NCI-H748 treated with DMSO at 0.1 percent for 48 hours (cell line): ENCODE results near the gene LYVE1.
"Not testable (repeated sequence)": the region's sequence is repeated elsewhere in the genome, so short reads cannot be mapped to it uniquely, and the experiment has no call there.

Source experiments
- DNase-seq: peaks from one replicate; lab custom pipeline; 2025; lab: John Stamatoyannopoulos, UW

LYVE1 gene, protein sequence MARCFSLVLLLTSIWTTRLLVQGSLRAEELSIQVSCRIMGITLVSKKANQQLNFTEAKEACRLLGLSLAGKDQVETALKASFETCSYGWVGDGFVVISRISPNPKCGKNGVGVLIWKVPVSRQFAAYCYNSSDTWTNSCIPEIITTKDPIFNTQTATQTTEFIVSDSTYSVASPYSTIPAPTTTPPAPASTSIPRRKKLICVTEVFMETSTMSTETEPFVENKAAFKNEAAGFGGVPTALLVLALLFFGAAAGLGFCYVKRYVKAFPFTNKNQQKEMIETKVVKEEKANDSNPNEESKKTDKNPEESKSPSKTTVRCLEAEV

GRCh38 chr11:10568486-10568941 is at the start of gene LYVE1:
TSS of gene LYVE1 (minus strand) at chr11:10568665. CDS start at chr11:10568532, 133 bp downstream.
- DNase-seq = no peak

DNA sequence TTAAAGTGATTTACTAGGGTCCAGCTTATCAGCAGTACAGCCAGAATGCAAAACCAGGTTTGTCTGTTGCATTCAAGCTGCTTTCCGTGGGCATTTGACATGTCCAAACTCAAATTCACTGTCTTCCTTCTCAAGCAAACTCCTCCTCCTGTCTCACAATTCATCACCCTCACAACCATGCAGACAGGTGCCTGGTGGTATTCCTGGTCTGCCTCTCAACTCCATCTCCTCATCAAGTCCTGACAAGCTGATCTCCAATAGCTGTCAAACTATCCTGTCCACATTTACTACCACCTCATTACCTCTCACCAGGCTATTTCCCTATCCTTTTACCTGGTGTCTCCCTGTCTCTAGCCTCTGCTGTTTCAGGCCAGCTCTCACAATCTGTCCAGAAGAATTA is 49.1 kb upstream of the LYVE1 start:
- no peak for DNase-seq

DNA sequence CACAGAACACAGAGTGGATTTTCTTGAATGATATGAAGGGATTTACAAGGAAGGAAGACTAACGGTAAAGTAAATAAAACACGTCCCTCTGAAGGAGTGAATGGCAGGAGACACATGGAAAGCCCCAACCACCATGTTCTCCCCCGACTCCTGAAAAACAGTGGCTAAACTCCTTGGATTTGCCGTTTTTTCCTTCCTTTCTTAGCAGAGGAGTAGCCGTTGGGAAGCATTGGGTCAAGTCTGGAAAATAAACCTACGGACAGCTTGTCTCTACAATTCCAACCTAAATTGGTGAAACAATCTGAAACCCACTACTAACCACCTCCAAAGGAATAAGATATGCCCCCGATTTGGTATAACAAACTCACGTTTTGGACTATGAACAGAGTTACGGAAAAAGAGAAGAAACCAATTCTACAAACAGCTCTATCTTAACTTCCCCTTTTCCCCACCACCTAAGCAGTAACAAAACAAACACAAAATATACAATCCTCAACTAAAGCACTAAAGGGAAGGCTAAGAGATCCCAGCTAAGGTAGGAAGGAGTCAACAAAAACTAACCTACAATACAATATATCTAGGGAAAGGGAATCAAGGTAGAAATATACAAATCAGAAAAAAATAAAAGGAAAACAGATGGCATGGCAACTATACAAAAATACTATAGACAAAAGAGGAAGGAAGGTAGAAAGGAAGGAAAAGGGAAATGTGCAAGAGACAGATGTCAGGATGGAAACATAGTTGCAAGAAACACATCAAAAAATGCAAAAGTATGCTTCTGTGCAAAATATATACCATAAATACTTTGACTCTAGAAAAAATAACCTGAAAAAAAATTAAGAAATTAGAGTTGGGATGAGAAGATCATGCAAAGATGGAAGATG is 43.8 kb upstream of the LYVE1 start:
- DNase-seq = no peak

- no peak for DNase-seq
Observed at GRCh38 chr11:10609636-10610035, 41.2 kb upstream of the LYVE1 start.

GRCh38 chr11:10608584-10608983 is 40.1 kb upstream of the LYVE1 start:
- DNase-seq = no peak

GRCh38 chr11:10607462-10608132 is 39.1 kb upstream of the LYVE1 start:
- DNase-seq = no peak

- no peak for DNase-seq
Observed at GRCh38 chr11:10606536-10607208, 38.2 kb upstream of the LYVE1 start.

GRCh38 chr11:10605941-10606381 is 37.5 kb upstream of the LYVE1 start:
- no peak for DNase-seq

- no peak for DNase-seq
Observed at GRCh38 chr11:10604798-10605197, 36.3 kb upstream of the LYVE1 start.

DNA sequence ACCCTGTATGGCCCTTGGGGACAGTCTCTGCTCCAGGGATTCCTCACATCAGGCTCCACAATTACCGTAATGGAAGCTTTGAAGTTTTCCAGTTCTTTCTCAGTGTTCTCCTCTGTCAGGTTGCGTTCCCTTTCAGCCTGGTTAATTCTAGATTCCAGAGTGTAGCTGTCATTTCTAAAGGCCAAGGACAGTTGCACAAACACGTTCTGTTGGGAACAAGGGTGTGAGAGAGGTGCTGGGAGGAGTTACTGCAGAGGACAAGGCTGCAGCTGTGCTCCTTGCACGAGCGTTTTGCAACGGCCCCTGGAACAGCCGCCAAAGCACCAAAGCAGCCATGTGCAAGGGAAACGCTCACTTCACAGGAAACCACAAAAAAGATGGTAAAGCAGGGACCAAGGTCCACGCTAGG is 35.9 kb upstream of the LYVE1 start:
- DNase-seq = no peak

GRCh38 chr11:10603721-10604297 is 35.3 kb upstream of the LYVE1 start:
- no peak for DNase-seq

GRCh38 chr11:10602945-10603344 is 34.5 kb upstream of the LYVE1 start:
- DNase-seq = no peak

GRCh38 chr11:10602366-10602765 is 33.9 kb upstream of the LYVE1 start:
- no peak for DNase-seq

DNA sequence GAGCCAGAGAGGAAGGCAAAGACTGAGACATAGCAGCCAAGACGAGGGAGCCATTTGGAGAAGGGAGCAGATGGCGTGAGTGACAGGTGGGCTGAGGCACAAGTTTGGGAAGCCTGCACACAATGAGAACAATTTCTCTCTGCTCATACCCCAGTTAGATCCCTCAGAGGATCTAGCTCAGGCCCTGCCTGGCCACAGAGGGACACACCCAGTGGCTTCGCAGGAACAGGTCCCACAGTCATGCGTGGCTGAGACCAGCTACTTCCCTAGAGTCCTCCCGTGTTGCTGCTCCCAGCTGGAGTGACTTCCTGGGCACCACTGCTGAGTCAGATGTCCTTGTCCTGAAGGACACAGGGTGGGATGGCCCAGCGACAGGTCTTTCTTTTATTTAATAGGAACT is 33.4 kb upstream of the LYVE1 start:
- DNase-seq = no peak

GRCh38 chr11:10600570-10601248 is 32.2 kb upstream of the LYVE1 start:
- DNase-seq = no peak

- DNase-seq = no peak
Observed at GRCh38 chr11:10599388-10600175, 31.1 kb upstream of the LYVE1 start.

DNA sequence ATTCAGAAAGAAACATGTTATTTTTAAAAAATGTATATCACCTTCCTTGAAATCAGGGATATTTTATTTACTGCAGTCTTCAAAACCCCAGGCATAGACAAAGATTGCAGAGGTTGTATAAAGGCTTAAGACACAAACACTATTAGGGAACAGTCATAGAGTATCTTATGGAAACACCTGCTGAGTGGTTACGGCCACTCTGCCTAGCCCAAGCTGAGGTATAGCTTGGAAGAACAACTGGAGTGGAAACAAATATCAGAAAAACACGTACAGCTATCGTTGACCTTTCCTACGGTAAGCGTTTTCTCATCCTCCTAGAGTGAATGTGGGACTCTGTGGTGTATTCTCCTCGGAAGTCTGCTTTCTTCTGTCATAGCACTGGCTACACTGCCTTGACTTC is 30.4 kb upstream of the LYVE1 start:
- DNase-seq = no peak

DNA sequence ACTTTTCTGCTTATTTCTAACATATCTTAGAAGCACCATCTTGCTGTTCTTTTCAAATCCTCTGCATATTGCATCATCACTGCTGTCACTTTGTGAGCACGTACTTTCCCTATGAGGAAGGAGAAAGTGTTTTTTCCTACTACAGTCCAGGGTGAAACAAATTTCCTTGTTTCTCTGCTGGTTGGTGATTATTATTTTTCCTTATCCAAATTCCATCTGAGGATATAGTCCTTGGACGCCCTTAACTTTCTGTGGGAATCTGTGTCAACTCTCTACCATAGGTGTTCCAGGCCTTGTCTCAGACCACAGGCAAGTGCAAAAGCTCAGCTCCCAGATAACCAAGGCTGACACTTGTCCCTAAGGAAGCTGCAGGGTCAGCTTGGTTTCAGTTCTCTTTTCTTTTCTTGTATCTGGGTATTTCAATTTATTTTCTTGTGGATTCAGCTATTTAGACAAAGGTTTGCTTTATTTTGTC is 29.4 kb upstream of the LYVE1 start:
- DNase-seq = no peak

GRCh38 chr11:10595840-10596239 is 27.4 kb upstream of the LYVE1 start:
- DNase-seq = not testable (repeated sequence)

DNA sequence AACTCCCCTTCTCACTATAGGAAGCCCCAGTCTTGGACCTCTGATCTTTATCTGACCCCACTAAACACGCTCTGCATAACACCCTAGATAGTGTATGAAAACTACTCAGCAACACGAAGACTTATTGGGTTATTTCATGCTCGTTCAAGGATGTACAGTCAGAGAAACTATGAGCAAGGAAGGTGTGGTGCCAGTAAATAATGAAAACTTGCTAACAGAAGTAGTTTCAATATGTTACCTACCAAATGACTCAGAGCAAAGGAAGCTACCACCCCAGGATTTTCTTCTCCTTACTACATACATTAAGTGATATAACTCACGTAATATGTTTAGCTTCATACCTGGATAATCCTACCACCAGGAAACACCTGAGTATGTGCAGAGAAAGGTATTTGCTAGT is 25.9 kb upstream of the LYVE1 start:
- no peak for DNase-seq
